OCI-LY3 (cell line): Measurements from ENCODE around the gene TUBGCP6.

Experiments used
- CTCF ChIP-seq: fragments of 200-600, 300-600 bp; sonication (generic); IDR thresholded peaks from 2 replicates; pipeline ENCODE4 v1.5.1; 2014; ENCODE audit warnings: antibody characterized with exemption, low read length, low read depth
- EZH2phosphoT487 ChIP-seq: fragments of 200-600 bp; shearing (Covaris generic); IDR thresholded peaks from 2 replicates; pipeline ENCODE4 v1.6.1; 2018; ENCODE audit warnings: antibody characterized with exemption, mixed run types, low read depth

- no peak for TF ChIP-seq EZH2phosphoT487
- no peak for TF ChIP-seq CTCF
Measured at GRCh38 chr22:50169774-50170341, 75.0 kb downstream of the TUBGCP6 start.
